ENCODE measurements around the gene GRID2.

GRCh38 chr4:93217431-93217830, 913.7 kb downstream of the GRID2 start:
- TF ChIP-seq CTCF (conservative IDR thresholded peaks at IDR 0.05 in 1 of 2, IDR thresholded peaks at IDR 0.05 in 1 of 2; ENCODE audit: low read depth in 1 of 2, low read length in 2 of 2) (no peak), EZH2 (IDR thresholded peaks at IDR 0.05; ENCODE audit: low read length, missing control alignments) (no peak)

Data from fibroblast of lung (primary cell).